H1 (cell line): ENCODE measurements around the gene MAML3. TPM values are rescaled to one million over a fixed set of nuclear protein-coding genes. Genes with fewer than 3 reads are reported as not detected.

Source experiments
- CTCF ChIA-PET: fragments of 300-600 bp; sonication (Branson Sonifier 250); formaldehyde crosslinking; loops from one replicate; lab custom pipeline; 2021; ENCODE audit not compliant: partially characterized antibody; lab: Charles Lee
- POLR2A ChIA-PET: fragments of 300-600 bp; sonication (Branson Sonifier 250); formaldehyde crosslinking; loops from one replicate; lab custom pipeline; 2021; ENCODE audit warnings: inconsistent platforms; ENCODE audit not compliant: partially characterized antibody; lab: Charles Lee
- DNase-seq, 2 experiments: peaks; one replicate each; pipeline versions ENCODE4 v3.0.0 to v3.0.0-alpha.2; 2010 to 2022; ENCODE audit warnings: low spot score in 2 of 2, low read depth in 1 of 2, mixed read lengths in 1 of 2
- FAIRE-seq: peaks from 2 replicates; lab custom pipeline; 2011; peaks lifted over from hg19 to GRCh38; lab: Jason Lieb, UNC
- H2AFZ ChIP-seq: 2 replicates; pipeline ENCODE4 v1.8.1; 2012; ENCODE audit warnings: low read length, inconsistent platforms
- H2AK5ac ChIP-seq: 2 replicates; pipeline ENCODE4 v1.6.1; 2013; ENCODE audit warnings: low read depth, low read length
- H2BK120ac ChIP-seq: replicated peaks from 2 replicates; pipeline ENCODE3; 2013; ENCODE audit warnings: low read depth, low read length, inconsistent platforms
- H2BK12ac ChIP-seq: 2 replicates; pipeline ENCODE4 v1.6.1; 2013; ENCODE audit warnings: low read depth, low read length
- H2BK15ac ChIP-seq: 2 replicates; pipeline ENCODE4 v1.6.1; 2013; ENCODE audit warnings: low read length
- H2BK20ac ChIP-seq: 2 replicates; pipeline ENCODE4 v1.6.1; 2013; ENCODE audit warnings: low read length
- H2BK5ac ChIP-seq: 2 replicates; pipeline ENCODE4 v1.6.1; 2013; ENCODE audit warnings: low read depth, low read length
- H3K14ac ChIP-seq: 2 replicates; pipeline ENCODE4 v1.6.1; 2013; ENCODE audit warnings: inconsistent platforms; ENCODE audit not compliant: insufficient read length
- H3K18ac ChIP-seq: 2 replicates; pipeline ENCODE4 v1.6.1; 2013; ENCODE audit warnings: low read length; ENCODE audit errors: extremely low read depth
- H3K23ac ChIP-seq: 2 replicates; pipeline ENCODE4 v1.6.1; 2013; ENCODE audit warnings: inconsistent platforms; ENCODE audit not compliant: insufficient read length
- H3K23me2 ChIP-seq: 2 replicates; pipeline ENCODE4 v1.6.1; 2013; ENCODE audit warnings: low read depth, low read length
- H3K27ac ChIP-seq: 2 replicates; pipeline ENCODE4 v1.6.1; 2011; ENCODE audit warnings: low read depth, low read length, inconsistent platforms
- H3K27me3 ChIP-seq, 4 experiments: replicated peaks in 1 of 4; 1 replicate in 1 of 4; 2 replicates in 3 of 4; pipeline versions ENCODE4 v1.6.1 to v1.8.1; 2011 to 2013; ENCODE audit warnings: low read length in 3 of 4, mild to moderate bottlenecking in 3 of 4, inconsistent platforms in 2 of 4, mixed read lengths in 2 of 4, moderate library complexity in 1 of 4; ENCODE audit not compliant: control insufficient read depth in 3 of 4, insufficient read depth in 3 of 4; ENCODE audit errors: extremely low read depth in 1 of 4
- H3K36me3 ChIP-seq, 4 experiments: 2 replicates each; pipeline versions ENCODE4 v1.6.1 to v1.8.1; 2011 to 2013; ENCODE audit warnings: mild to moderate bottlenecking in 4 of 4, low read length in 3 of 4, moderate library complexity in 2 of 4, control low read depth in 1 of 4, inconsistent platforms in 1 of 4; ENCODE audit not compliant: insufficient read depth in 4 of 4, control insufficient read depth in 2 of 4
- H3K4ac ChIP-seq: replicated peaks from 2 replicates; pipeline ENCODE3; 2013; ENCODE audit warnings: low read length, low read depth, mixed read lengths, inconsistent platforms; ENCODE audit not compliant: insufficient read length
- H3K4me1 ChIP-seq, 4 experiments: replicated peaks in 1 of 4; 1 replicate in 1 of 4; 2 replicates in 3 of 4; pipeline versions ENCODE4 v1.6.1 to v1.8.1; 2011 to 2013; ENCODE audit warnings: low read length in 3 of 4, inconsistent platforms in 2 of 4, mixed read lengths in 1 of 4; ENCODE audit not compliant: insufficient read depth in 4 of 4, control insufficient read depth in 3 of 4
- H3K4me2 ChIP-seq, 2 experiments: 2 replicates each; pipeline versions ENCODE4 v1.6.1 to v1.8.1; 2011 to 2013; ENCODE audit warnings: low read depth in 2 of 2, low read length in 2 of 2, control low read depth in 1 of 2, inconsistent platforms in 1 of 2, mild to moderate bottlenecking in 1 of 2; ENCODE audit not compliant: insufficient read depth in 1 of 2
- H3K4me3 ChIP-seq, 4 experiments: fragments of 200-600, 300-600 bp in 1 of 4; sonication (generic), shearing (Covaris generic), sonication (Bioruptor Twin) in 1 of 4; 2 replicates each; pipeline versions ENCODE4 v1.5.1 to v1.8.1; 2011 to 2016; ENCODE audit warnings: low read length in 4 of 4, low read depth in 3 of 4, control low read depth in 2 of 4, inconsistent platforms in 2 of 4, mild to moderate bottlenecking in 2 of 4, mixed read lengths in 1 of 4, moderate library complexity in 1 of 4; ENCODE audit not compliant: insufficient read depth in 2 of 4; ENCODE audit errors: extremely low read depth in 1 of 4
- H3K56ac ChIP-seq: replicated peaks from 2 replicates; pipeline ENCODE3; 2013; ENCODE audit warnings: low read depth, mild to moderate bottlenecking, mixed read lengths, low read length, inconsistent platforms; ENCODE audit not compliant: insufficient read length
- H3K79me1 ChIP-seq: 2 replicates; pipeline ENCODE4 v1.6.1; 2013; ENCODE audit warnings: low read depth, low read length, control low read depth
- H3K79me2 ChIP-seq, 2 experiments: 2 replicates each; pipeline versions ENCODE4 v1.6.1 to v1.8.1; 2012 to 2013; ENCODE audit warnings: low read length in 2 of 2, mild to moderate bottlenecking in 2 of 2, inconsistent platforms in 1 of 2; ENCODE audit not compliant: insufficient read depth in 2 of 2, control insufficient read depth in 1 of 2
- H3K9ac ChIP-seq, 4 experiments: replicated peaks in 1 of 4; 1 replicate in 1 of 4; 2 replicates in 3 of 4; pipeline versions ENCODE4 v1.6.1 to v1.8.1; 2011 to 2013; ENCODE audit warnings: low read depth in 3 of 4, low read length in 3 of 4, control low read depth in 2 of 4, mild to moderate bottlenecking in 2 of 4, moderate library complexity in 2 of 4, inconsistent platforms in 1 of 4; ENCODE audit errors: extremely low read depth in 1 of 4
- H3K9me3 ChIP-seq, 2 experiments: 2 replicates each; pipeline versions ENCODE4 v1.6.1 to v1.8.1; 2012 to 2013; ENCODE audit warnings: mild to moderate bottlenecking in 2 of 2, moderate library complexity in 2 of 2, control low read depth in 1 of 2, inconsistent platforms in 1 of 2, low read depth in 1 of 2, low read length in 1 of 2, mixed read lengths in 1 of 2; ENCODE audit not compliant: insufficient read depth in 2 of 2
- H4K20me1 ChIP-seq, 2 experiments: replicated peaks in 1 of 2; 2 replicates each; pipeline versions ENCODE3 to v1.8.1; 2011 to 2013; ENCODE audit warnings: inconsistent platforms in 2 of 2, low read length in 2 of 2, mild to moderate bottlenecking in 1 of 2; ENCODE audit not compliant: insufficient read depth in 2 of 2, control insufficient read depth in 1 of 2
- H4K5ac ChIP-seq: 2 replicates; pipeline ENCODE4 v1.6.1; 2013; ENCODE audit warnings: low read length, low read depth, mixed read lengths, inconsistent platforms; ENCODE audit not compliant: insufficient read length
- H4K8ac ChIP-seq: 2 replicates; pipeline ENCODE4 v1.8.0; 2013; ENCODE audit warnings: mild to moderate bottlenecking, moderate library complexity, low read length, inconsistent platforms; ENCODE audit not compliant: insufficient read depth; ENCODE audit errors: extremely low read depth
- H4K91ac ChIP-seq: replicated peaks from 2 replicates; pipeline ENCODE3; 2013; ENCODE audit warnings: low read length, mixed read lengths, inconsistent platforms; ENCODE audit not compliant: insufficient read length
- CEBPB ChIP-seq: IDR thresholded peaks from 2 replicates; pipeline ENCODE4 v1.6.1; 2012; ENCODE audit warnings: low read depth, low read length
- CREB1 ChIP-seq: IDR thresholded peaks from 2 replicates; pipeline ENCODE4 v1.6.1; 2012; ENCODE audit warnings: inconsistent platforms
- CTBP2 ChIP-seq: IDR thresholded peaks from 2 replicates; pipeline ENCODE4 v1.7.0; 2011; ENCODE audit warnings: borderline replicate concordance, mild to moderate bottlenecking, moderate library complexity, mixed read lengths, low read length; ENCODE audit not compliant: insufficient read depth, insufficient read length
- EP300 ChIP-seq, 2 experiments: IDR thresholded peaks; 1 replicate in 1 of 2; 2 replicates in 1 of 2; pipeline ENCODE4 v1.6.1; 2011 to 2012; ENCODE audit warnings: low read depth in 2 of 2, low read length in 2 of 2, mild to moderate bottlenecking in 2 of 2, borderline replicate concordance in 1 of 2, inconsistent platforms in 1 of 2, moderate library complexity in 1 of 2
- HDAC2 ChIP-seq, 2 experiments: fragments of 300-600 bp in 1 of 2; sonication (generic) in 1 of 2; IDR thresholded peaks; 2 replicates each; pipeline ENCODE4 v1.6.1; 2011 to 2012; ENCODE audit warnings: low read depth in 2 of 2, low read length in 2 of 2, mild to moderate bottlenecking in 2 of 2, moderate library complexity in 2 of 2, borderline replicate concordance in 1 of 2, inconsistent platforms in 1 of 2
- JUN ChIP-seq: IDR thresholded peaks from 2 replicates; pipeline ENCODE4 v1.6.1; 2011; ENCODE audit warnings: low read depth, mild to moderate bottlenecking, improper control_type of control experiment, low read length
- MAX ChIP-seq: IDR thresholded peaks from 2 replicates; pipeline ENCODE4 v1.6.1; 2012; ENCODE audit warnings: inconsistent platforms
- NANOG ChIP-seq: IDR thresholded peaks from 2 replicates; pipeline ENCODE4 v1.6.1; 2011; ENCODE audit warnings: low read length, low read depth, mild to moderate bottlenecking, inconsistent platforms; ENCODE audit not compliant: insufficient read depth, poor library complexity, severe bottlenecking
- PHF8 ChIP-seq: fragments of 200-600 bp; sonication (generic); conservative IDR thresholded peaks from 2 replicates; pipeline ENCODE4 v1.7.1; 2012; ENCODE audit warnings: low read depth, mild to moderate bottlenecking, inconsistent platforms, low read length, moderate library complexity
- RNF2 ChIP-seq: fragments of 200-900, 300-1000 bp; sonication (generic); IDR thresholded peaks from 2 replicates; pipeline ENCODE4 v1.7.1; 2016; ENCODE audit warnings: borderline replicate concordance, low read depth, mild to moderate bottlenecking, antibody characterized with exemption, low read length; ENCODE audit not compliant: poor library complexity, severe bottlenecking; ENCODE audit errors: missing control alignments
- TBP ChIP-seq: IDR thresholded peaks from 2 replicates; pipeline ENCODE4 v1.6.1; 2011; ENCODE audit warnings: low read depth, low read length, improper control_type of control experiment
- WGBS, 2 experiments: shearing (Covaris generic) in 1 of 2; methylation state at CpG; one replicate each; pipeline versions ENCODE4 v1.1.6 to v1.1.7; 2013 to 2015; ENCODE audit warnings: low lambda C conversion rate in 2 of 2, mixed read lengths in 2 of 2, inconsistent platforms in 1 of 2, low coverage in 1 of 2, missing lambda C conversion rate in 1 of 2; ENCODE audit not compliant: insufficient replicate concordance in 2 of 2, insufficient coverage in 1 of 2, insufficient read length in 1 of 2; ENCODE audit errors: extremely low coverage in 1 of 2, missing lambda C conversion rate in 1 of 2; 5-methylcytosine and 5-hydroxymethylcytosine counted together
- polyA plus RNA-seq, 7 experiments: library from polyadenylated mRNA; depleted of rRNA in 3 of 7; stranded (reverse) in 5 of 7; unstranded in 2 of 7; fragments of >200 nt in 5 of 7; fragments of 200-250 nt in 2 of 7; gene quantifications; 1 replicate in 5 of 7; 2 replicates in 1 of 7; 4 replicates in 1 of 7; pipeline versions ENCODE4 v1.2.1 to v1.2.3, GENCODE V29; 2011 to 2013; ENCODE audit warnings: missing spikeins in 2 of 7, mixed read lengths in 2 of 7
- total RNA-seq: library from RNA; stranded (reverse); fragmentation: NEBNext Ultra II Directional; extraction: Animal tissue kit (Norgen Biotek cat#: 25700); gene quantifications from 2 replicates; pipeline ENCODE4 v1.2.1, GENCODE V29; 2021

The MAML3 gene
- total and polyA plus RNA-seq, 2 of the 8 experiments (the other 6 are each of a cell fraction or from before 2014, with no cell fraction given) = 2.1 to 5.7 TPM

DNA sequence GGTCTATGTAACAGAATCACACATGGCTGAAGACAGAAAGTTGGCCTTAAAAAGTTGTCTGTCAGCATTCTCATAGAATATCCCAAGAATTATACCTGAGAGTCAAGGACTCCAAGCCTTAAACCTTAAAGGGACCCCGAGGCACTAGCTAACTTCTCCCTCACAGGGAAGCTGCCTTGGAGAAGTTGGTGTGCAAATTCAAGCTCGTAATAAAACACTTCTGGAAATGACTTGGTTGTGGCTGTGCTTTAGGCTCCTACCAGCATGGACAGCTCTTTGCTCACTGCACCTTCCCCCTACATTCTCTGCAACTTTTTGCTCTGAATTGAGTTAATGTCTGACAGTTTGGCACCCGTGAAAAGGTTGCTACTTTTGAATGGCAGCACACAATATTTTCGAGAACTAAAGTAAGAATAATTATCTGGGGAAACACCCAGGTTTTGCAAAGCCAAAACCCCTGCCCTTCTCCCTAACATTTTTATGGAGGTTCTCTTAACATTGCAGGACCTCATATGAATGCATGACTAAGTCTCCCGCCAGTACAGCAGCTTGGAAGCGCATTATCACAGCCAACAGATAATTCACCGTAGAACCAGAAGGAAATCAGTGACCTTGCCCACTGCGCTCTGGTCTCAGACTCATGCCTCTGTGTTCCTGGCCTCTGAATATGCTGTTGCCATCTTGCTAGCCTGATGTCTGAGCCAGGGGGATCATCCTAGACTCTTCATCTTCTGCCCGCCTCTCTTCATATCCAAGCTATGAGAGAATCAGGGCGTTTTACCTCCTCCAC lies 397.4 kb downstream of the MAML3 start:
- H3K18ac ChIP-seq = no peak overlapping the region
- H3K79me2 ChIP-seq = no peaks in the 10 kb centered on the region
- no peak overlapping the region for H2BK20ac ChIP-seq
- H3K4me3 ChIP-seq = no peak overlapping the region
- no peak overlapping the region for H3K23ac ChIP-seq
- no peak overlapping the region for H3K56ac ChIP-seq
- H2BK120ac ChIP-seq = no peak overlapping the region
- no peaks in the 10 kb centered on the region for H3K9me3 ChIP-seq
- H3K4ac ChIP-seq = no peak overlapping the region
- H2AK5ac ChIP-seq = no peak overlapping the region
- ChIA-PET POLR2A (no interaction called here), CTCF (interaction anchor here (1.1 to 1.5 kb wide), 5 partner anchors 17 to 255 kb away, joined by 3 read pairs; no protein-coding TSS in a partner anchor)
- H3K27ac ChIP-seq = no peak overlapping the region
- no peak overlapping the region for H2BK5ac ChIP-seq
- FAIRE-seq (no peak), DNase-seq (no peak)
- no peak overlapping the region for H3K9ac ChIP-seq
- no peak overlapping the region for H4K91ac ChIP-seq
- no peak overlapping the region for H2AFZ ChIP-seq
- H3K4me1 ChIP-seq = peaks cover 0 to 5% (median 0%) of the 10 kb centered on the region in 4 experiments; a peak in 1 of 7 replicates
- H3K79me1 ChIP-seq = no peaks in the 10 kb centered on the region; the same call in 1 of the 2 replicates
- H4K8ac ChIP-seq = no peak overlapping the region
- no peaks in the 10 kb centered on the region for H3K36me3 ChIP-seq
- no peaks in the 10 kb centered on the region for H3K23me2 ChIP-seq
- no peak overlapping the region for H4K5ac ChIP-seq
- H3K4me2 ChIP-seq = no peak overlapping the region
- H4K20me1 ChIP-seq = no peaks in the 10 kb centered on the region
- 83% methylated on average over 10 of the region's 10 CpGs; no CpG with 5 or more reads in 1 of the 2 experiments for WGBS, 2 experiments
- H2BK15ac ChIP-seq = no peak overlapping the region
- H2BK12ac ChIP-seq = no peak overlapping the region
- H3K14ac ChIP-seq = no peak overlapping the region
- no peaks in the 10 kb centered on the region for H3K27me3 ChIP-seq
- no peak for TF ChIP-seq EP300 (IDR thresholded peaks at IDR 0.05; ENCODE audit: borderline replicate concordance in 1 of 2, low read depth in 2 of 2, low read length in 2 of 2)
- TF ChIP-seq RNF2 = no peak
- TF ChIP-seq HDAC2 (IDR thresholded peaks at IDR 0.05; ENCODE audit: borderline replicate concordance in 1 of 2, low read depth in 2 of 2, low read length in 2 of 2) = no peak
- TF ChIP-seq NANOG = no peak
- TF ChIP-seq CEBPB = no peak
- no peak for TF ChIP-seq MAX
- TF ChIP-seq TBP = no peak
- TF ChIP-seq PHF8 = no peak
- TF ChIP-seq JUN = no peak
- no peak for TF ChIP-seq CREB1
- TF ChIP-seq CTBP2 = no peak
